Body of pancreas (tissue), 4 donors: Measurements from ENCODE around the gene TTC7B. TPM values are rescaled to one million over a fixed set of nuclear protein-coding genes. Genes with fewer than 3 reads are reported as not detected.

Experiments used
- ATAC-seq: fragments of 150-250 bp; one replicate; pipeline ENCODE4 v1.9.1; 2016
- DNase-seq, 4 donors: peaks; one replicate each; pipeline ENCODE4 v3.0.0-alpha.2; 2019
- H3K27ac ChIP-seq, 4 donors: fragments of 200-600 bp; sonication (generic); 1 replicate in 3 of 4; 2 replicates in 1 of 4; pipeline versions ENCODE4 v1.5.1 to v1.6.1; 2016 to 2019; ENCODE audit warnings: mild to moderate bottlenecking in 1 of 4, mixed read lengths in 1 of 4, moderate library complexity in 1 of 4
- H3K27me3 ChIP-seq, 2 donors: fragments of 200-600 bp; sonication (generic); one replicate each; pipeline ENCODE4 v1.6.0; 2016; ENCODE audit warnings: mild to moderate bottlenecking in 1 of 2
- H3K36me3 ChIP-seq, 2 donors: fragments of 200-600 bp; sonication (generic); replicated peaks in 1 of 2; 2 replicates each; pipeline ENCODE4 v1.5.1; 2016; ENCODE audit warnings: low read depth in 2 of 2; ENCODE audit not compliant: insufficient read depth in 1 of 2
- H3K4me1 ChIP-seq: fragments of 200-600 bp; sonication (generic); one replicate; pipeline ENCODE4 v1.6.0; 2016
- H3K4me3 ChIP-seq, 2 donors: fragments of 200-600 bp; sonication (generic); 1 replicate in 1 of 2; 2 replicates in 1 of 2; pipeline ENCODE4 v1.5.1; 2016 to 2019
- H3K9me3 ChIP-seq, 3 donors: fragments of 200-600 bp; sonication (generic); 1 replicate in 2 of 3; 2 replicates in 1 of 3; pipeline ENCODE4 v1.5.1; 2016
- CTCF ChIP-seq, 7 experiments: fragments of 450-650 bp in 4 of 7; fragments of 200-600 bp in 3 of 7; sonication (generic) in 3 of 7; IDR thresholded peaks; one replicate each; pipeline ENCODE4 v1.5.1; 2016 to 2019; ENCODE audit warnings: antibody characterized with exemption in 7 of 7
- POLR2A ChIP-seq, 3 donors: fragments of 450-650 bp; IDR thresholded peaks; one replicate each; pipeline ENCODE4 v1.6.1; 2016; ENCODE audit warnings: antibody characterized with exemption in 3 of 3, mild to moderate bottlenecking in 2 of 3
- WGBS, 2 donors: methylation state at CpG; one replicate each; pipeline ENCODE4 v1.1.5; 2017; 5-methylcytosine and 5-hydroxymethylcytosine counted together
- intact Hi-C: fragments of 100-400 bp; cut with DNase I; formaldehyde crosslinking; loops from one replicate; pipeline ENCODE4 v1.15.1; 2023
- total RNA-seq, 2 donors: library from RNA; depleted of rRNA; stranded (reverse); fragments of >200 nt; gene quantifications; one replicate each; pipeline ENCODE4 v1.1.0, GENCODE V29; 2016

The TTC7B gene
- total RNA-seq, 2 donors from 2014 or later = 15.3 to 44.2 TPM

DNA sequence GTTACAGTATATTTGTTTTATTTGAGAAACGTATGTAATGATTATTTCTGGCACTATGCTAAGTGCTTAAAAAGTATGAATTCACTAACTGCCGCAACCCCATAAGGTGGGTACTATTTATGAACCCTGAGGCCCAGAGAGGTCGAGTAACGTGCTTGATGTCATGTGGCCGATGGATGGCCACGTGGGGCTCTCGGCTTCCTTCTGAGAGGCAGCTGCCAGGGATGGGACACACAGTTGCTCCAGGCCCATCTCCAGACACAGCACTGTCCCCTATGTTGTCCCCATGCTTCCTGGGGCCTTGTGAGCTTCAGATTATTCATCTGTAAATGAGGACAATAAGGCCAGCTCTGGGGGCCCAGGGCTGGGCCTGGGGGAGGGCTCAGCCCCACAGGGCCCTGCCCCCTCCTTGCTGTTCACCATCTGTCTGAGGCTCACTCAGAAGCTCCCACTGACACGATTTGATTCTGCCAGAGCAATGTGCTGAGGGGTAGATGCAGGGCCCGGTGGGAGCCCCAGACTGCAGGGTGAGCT, 304.4 kb downstream of the TTC7B start:
- ATAC-seq (no peak), DNase-seq (no peak)
- Histone ChIP-seq H3K9me3 (no peaks in the 10 kb centered on the region), H3K36me3 (no peaks in the 10 kb centered on the region), H3K27ac (peak overlapping the region; percentile 66 to 90 (median 85)), H3K27me3 (no peaks in the 10 kb centered on the region), H3K4me1 (peaks cover 64% of the 10 kb centered on the region), H3K4me3 (no peak overlapping the region)
- WGBS, 2 donors = 60 to 78% methylated on average over 7 to 9 of the region's 9 CpGs
- TF ChIP-seq CTCF (IDR thresholded peaks at IDR 0.05) (no peak), POLR2A (IDR thresholded peaks at IDR 0.05) (no peak)
- intact Hi-C loops = no loop called here

DNA sequence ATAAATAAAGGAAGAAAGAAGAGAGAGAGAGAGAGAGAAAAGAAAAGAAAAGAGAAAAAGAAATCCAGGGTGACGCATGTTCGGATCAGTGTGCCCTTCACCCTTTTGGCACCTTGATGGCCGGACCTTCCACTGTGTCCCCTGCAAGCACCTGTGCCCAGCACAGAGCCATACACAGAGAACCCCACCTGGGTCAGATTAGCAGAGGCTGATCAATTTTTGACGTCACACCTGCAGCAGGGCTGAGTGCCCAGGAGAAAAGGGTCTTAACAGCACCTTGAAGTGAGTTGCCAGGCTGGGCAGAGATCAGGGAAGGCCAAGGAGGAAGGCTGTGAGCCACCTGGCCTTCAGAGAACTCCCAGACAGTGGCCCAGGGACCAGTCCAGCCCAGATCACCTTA, 305.0 kb downstream of the TTC7B start:
- Histone ChIP-seq H3K4me3 (no peak overlapping the region), H3K27me3 (no peaks in the 10 kb centered on the region), H3K36me3 (no peaks in the 10 kb centered on the region), H3K4me1 (peaks cover 64% of the 10 kb centered on the region), H3K27ac (peak overlapping the region in 3 of 4 donors; percentile 85 to 90 (median 85)), H3K9me3 (no peaks in the 10 kb centered on the region)
- intact Hi-C loops = no loop called here
- DNase-seq (no peak), ATAC-seq (no peak)
- WGBS, 2 donors = 71 to 74% methylated on average over 4 of the region's 4 CpGs
- no peak for TF ChIP-seq POLR2A (IDR thresholded peaks at IDR 0.05)
- no peak for TF ChIP-seq CTCF (IDR thresholded peaks at IDR 0.05)

- peak; percentile 74 to 90 (median 84) for DNase-seq
- 40 to 50% methylated on average over 9 of the region's 9 CpGs for WGBS, 2 donors
- Histone ChIP-seq H3K4me3 (no peak overlapping the region), H3K36me3 (no peaks in the 10 kb centered on the region), H3K27ac (peak overlapping the region in 3 of 4 donors; percentile 82 to 85 (median 85)), H3K27me3 (no peaks in the 10 kb centered on the region), H3K4me1 (peaks cover 64% of the 10 kb centered on the region), H3K9me3 (no peaks in the 10 kb centered on the region)
- TF ChIP-seq POLR2A (IDR thresholded peaks at IDR 0.05) (no peak), CTCF (IDR thresholded peaks at IDR 0.05) (no peak)
- peak; percentile 63 for ATAC-seq
- intact Hi-C loops = no loop called here
These were observed 306.1 kb downstream of the TTC7B start for GRCh38 chr14:90510159-90510558.

DNA sequence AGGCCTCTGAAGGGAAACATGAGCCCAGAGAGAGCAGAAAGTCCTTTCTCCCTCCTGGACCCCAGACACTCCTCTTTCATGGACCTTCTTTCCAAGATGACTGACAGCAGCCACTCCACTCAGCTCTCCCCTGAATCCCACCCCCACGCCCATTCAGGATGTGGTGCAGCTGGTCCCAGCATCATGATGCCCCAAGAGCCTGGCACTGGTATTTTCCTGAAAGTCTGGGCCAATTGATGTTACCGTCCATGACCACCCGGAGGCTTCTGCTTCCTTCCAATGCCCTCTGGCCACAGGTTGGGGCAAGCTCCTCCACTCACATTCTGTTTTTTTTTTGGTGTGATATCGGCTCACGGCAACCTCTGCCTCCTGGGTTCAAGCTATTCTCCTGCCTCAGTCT, 306.8 kb downstream of the TTC7B start:
- no peaks in the 10 kb centered on the region for H3K9me3 ChIP-seq
- no peak for ATAC-seq
- WGBS, 2 donors = 49 to 63% methylated on average over 5 of the region's 5 CpGs
- TF ChIP-seq CTCF (IDR thresholded peaks at IDR 0.05) = peak in 1 of 7 experiments; percentile 8
- TF ChIP-seq POLR2A (IDR thresholded peaks at IDR 0.05) = no peak
- DNase-seq = no peak
- intact Hi-C loops = no loop called here
- H3K36me3 ChIP-seq = no peaks in the 10 kb centered on the region
- H3K27ac ChIP-seq = peak overlapping the region; percentile 44 to 85 (median 84)
- H3K4me1 ChIP-seq = peaks cover 65% of the 10 kb centered on the region
- no peak overlapping the region for H3K4me3 ChIP-seq
- H3K27me3 ChIP-seq = no peaks in the 10 kb centered on the region
